NCI-H128 (cell line): ENCODE data around the gene NSA2.

Experiments
- DNase-seq: peaks from one replicate; lab custom pipeline; 2025; ENCODE audit not compliant: unreplicated experiment; lab: John Stamatoyannopoulos, UW

NSA2 gene

GRCh38 chr5:74810915-74811314, 43.9 kb downstream of the NSA2 start:
- no peak for DNase-seq

GRCh38 chr5:74816875-74817274, 49.8 kb downstream of the NSA2 start:
- no peak for DNase-seq

- DNase-seq: no peak
These were observed 55.2 kb downstream of the NSA2 start for GRCh38 chr5:74822288-74822687.

DNA sequence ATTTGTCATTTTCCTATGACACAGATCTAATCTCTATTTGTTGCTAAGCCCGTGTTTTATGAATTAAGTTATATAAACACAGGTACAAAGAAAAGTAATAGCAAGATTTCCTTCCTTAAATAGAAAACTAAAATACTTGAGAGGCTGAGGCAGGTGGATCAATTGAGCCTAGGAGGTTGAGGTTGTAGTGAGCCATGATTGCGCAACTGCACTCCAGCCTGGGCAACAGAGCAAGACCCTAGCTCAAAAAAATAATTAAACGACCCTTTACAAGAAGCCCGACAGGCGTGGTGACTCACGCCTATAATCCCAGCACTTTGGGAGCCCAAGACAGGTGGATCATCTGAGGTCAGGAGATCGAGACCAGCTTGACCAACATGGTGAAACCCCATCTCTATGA, 62.4 kb downstream of the NSA2 start:
- no peak for DNase-seq
